ENCODE data around the gene FGFR4.

The FGFR4 gene

GRCh38 chr5:177084175-177084574, 2.5 kb upstream of the FGFR4 start:
- DNase-seq (ENCODE audit: low read depth in 1 of 2, low spot score in 1 of 2): no peak

DNA sequence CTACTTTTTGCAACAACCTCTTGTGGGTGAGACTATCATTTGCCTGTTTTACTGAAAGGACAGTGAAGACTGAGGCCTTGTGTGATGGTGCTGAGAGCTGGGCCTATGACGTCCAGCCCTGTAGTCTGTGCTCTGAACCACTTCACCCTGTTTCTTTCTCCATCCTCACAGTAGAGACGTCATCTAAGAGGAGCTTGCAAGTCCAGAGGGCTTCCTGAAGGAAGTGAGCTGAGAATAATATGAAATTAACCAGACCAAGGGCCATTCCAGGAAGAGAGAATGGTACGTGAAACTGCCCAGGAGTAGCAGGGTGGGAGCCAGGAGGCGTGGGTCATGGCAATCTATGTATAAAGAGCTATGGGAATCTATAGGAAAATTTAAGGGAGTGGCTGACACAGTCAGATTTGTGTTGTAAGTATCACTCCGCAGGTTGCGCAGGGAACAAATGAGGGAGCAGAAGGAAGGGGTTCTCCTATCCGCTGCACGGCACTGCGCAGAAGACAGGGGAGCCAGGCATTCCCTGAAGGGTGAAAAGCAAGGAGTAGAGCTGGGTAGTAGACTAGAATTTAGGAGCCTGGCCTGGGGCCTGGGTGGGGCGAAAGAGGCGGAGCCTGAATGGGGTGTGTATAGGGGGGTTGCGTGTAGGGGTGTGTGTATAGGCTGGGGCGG, 596 bp upstream of the FGFR4 start:
- DNase-seq (ENCODE audit: low read depth in 1 of 2, low spot score in 1 of 2): no peak

GRCh38 chr5:177087398-177088005, 787 bp downstream of the FGFR4 start:
- no peak for DNase-seq (ENCODE audit: low read depth in 1 of 2, low spot score in 1 of 2)

GRCh38 chr5:177089127-177089526, 2.4 kb downstream of the FGFR4 start:
- no peak for DNase-seq (ENCODE audit: low read depth in 1 of 2, low spot score in 1 of 2)

GRCh38 chr5:177089825-177090641, 3.3 kb downstream of the FGFR4 start:
- no peak for DNase-seq (ENCODE audit: low read depth in 1 of 2, low spot score in 1 of 2)

- DNase-seq (ENCODE audit: low read depth in 1 of 2, low spot score in 1 of 2): no peak
Observed at GRCh38 chr5:177090813-177091212, 4.1 kb downstream of the FGFR4 start.

- no peak for DNase-seq (ENCODE audit: low read depth in 1 of 2, low spot score in 1 of 2)
Observed at GRCh38 chr5:177091232-177091631, 4.5 kb downstream of the FGFR4 start.

DNA sequence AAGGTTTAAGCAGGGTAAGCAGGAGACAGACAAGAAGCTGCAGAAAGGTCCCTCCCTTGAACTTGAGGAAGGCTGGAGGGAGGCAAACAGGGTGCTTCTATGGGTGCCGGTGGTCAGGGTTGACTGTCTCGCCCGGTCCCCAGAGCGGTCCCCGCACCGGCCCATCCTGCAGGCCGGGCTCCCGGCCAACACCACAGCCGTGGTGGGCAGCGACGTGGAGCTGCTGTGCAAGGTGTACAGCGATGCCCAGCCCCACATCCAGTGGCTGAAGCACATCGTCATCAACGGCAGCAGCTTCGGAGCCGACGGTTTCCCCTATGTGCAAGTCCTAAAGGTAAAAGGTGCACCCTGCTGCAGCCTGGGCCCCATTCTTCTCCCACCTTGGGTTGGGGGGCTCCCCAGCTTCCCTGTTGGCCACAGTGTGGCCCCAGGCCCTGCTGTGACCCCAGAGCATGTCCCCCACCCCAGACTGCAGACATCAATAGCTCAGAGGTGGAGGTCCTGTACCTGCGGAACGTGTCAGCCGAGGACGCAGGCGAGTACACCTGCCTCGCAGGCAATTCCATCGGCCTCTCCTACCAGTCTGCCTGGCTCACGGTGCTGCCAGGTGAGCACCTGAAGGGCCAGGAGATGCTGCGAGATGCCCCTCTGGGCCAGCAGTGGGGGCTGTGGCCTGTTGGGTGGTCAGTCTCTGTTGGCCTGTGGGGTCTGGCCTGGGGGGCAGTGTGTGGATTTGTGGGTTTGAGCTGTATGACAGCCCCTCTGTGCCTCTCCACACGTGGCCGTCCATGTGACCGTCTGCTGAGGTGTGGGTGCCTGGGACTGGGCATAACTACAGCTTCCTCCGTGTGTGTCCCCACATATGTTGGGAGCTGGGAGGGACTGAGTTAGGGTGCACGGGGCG, 5.7 kb downstream of the FGFR4 start:
- DNase-seq (ENCODE audit: low read depth in 1 of 2, low spot score in 1 of 2): no peak

GRCh38 chr5:177093082-177093712, 6.5 kb downstream of the FGFR4 start:
- no peak for DNase-seq (ENCODE audit: low read depth in 1 of 2, low spot score in 1 of 2)

DNA sequence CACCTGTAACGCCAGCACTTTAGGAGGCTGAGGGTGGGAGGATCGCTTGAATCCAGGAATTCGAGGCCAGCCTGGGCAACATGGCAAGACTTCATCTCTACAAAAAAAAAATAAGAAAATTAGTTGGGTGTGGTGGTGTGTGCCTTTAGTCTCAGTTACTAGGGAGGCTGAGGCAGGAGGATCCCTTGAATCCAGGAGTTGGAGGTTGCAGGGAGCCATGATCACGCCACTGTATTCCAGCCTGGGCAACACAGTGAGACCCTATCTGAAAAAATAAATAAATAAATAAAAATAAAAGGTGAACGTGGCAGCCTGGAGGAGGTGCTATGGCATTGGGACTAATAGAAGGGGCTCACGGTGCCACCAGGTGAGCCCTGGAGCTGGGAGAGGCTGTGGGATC, 7.1 kb downstream of the FGFR4 start:
- no peak for DNase-seq (ENCODE audit: low read depth in 1 of 2, low spot score in 1 of 2)

DNA sequence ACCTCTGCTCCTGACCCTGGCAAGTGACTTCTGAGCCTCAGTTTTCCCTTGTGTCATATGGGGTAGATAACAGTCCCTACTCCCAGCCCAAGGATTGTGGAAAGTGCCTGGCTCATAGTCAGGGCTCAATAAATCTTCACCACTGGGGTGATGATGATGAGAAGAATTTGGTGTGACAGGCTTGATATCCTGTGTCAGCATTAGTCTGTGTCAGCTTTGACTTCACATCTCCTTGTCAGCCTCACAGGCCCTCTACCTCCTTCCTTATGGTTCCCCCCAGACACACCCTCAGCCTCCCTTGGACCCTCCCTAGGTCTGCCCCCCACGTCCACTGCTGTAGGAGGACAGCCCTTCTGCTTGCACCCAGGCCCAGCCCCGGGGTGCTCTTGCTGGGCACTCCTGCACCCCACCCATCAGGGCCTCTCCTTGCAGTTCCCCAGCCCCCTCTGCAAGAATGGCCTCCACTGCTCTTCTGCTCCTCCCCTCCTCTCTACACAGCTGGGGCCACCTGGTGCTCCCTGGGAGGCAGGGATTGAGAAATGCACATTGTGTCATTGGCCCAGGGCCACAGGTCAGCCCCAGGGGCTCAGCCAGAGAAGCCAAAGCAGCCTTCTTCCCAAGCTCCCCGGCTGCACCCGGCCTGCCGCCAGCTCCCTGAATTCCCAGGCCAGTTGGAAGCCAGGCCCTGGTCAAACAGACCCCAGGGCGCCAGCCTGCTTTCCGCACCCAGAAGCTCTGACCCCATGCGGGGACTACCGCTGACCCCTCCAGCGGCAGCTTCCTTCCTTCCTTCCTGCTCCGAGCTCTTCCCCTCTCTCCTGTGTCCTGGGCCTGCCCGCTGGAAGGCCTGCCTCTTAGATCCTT, 7.7 kb downstream of the FGFR4 start:
- no peak for DNase-seq (ENCODE audit: low read depth in 1 of 2, low spot score in 1 of 2)

DNA sequence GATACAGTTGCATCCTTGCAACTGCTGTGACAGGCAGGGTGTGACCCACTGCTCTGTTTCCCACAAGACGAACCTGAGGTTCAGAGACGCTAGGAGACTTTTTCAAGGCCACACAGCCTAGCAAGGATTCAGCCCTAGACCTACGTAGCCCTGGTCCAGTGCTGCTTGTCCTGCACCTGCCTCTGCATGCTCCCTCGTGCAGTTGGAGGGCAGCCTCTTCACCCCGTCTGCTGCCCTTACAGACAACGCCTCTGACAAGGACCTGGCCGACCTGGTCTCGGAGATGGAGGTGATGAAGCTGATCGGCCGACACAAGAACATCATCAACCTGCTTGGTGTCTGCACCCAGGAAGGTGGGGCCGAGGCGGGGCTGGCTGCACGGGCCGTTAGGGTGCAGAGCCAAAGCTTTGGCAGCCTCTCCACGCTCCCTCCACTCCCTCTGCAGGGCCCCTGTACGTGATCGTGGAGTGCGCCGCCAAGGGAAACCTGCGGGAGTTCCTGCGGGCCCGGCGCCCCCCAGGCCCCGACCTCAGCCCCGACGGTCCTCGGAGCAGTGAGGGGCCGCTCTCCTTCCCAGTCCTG, 8.5 kb downstream of the FGFR4 start:
- DNase-seq (ENCODE audit: low read depth in 1 of 2, low spot score in 1 of 2): no peak

DNA sequence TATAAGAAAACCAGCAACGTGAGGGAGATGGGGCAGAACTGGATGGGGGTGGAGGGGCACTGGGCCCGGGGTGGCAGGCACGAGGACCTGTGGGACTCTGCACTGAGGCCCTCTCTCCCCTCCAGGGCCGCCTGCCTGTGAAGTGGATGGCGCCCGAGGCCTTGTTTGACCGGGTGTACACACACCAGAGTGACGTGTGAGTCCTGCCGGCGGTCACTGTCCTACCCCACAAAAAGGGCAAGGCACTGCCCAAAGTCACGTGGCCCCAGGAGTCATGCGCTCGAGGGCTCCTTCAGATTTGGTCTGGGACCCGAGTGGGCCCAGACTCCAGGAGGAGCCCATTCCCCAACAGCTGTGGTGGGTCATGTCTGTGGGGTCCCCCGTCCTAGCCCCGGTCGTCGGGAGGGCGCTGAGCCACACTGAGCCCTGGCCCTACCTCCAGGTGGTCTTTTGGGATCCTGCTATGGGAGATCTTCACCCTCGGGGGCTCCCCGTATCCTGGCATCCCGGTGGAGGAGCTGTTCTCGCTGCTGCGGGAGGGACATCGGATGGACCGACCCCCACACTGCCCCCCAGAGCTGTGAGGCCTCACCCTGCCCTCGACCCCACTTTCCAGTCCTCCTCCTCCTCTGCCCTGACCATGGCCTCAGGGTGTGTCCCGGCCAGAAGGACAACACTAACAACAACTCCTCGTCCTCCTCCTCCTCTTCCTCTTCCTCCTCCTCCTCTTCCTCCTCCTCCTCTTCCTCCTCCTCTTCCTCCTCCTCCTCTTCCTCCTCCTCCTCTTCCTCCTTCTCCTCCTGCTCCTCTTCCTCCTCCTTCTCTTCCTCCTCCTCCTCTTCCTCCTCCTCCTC, 9.7 kb downstream of the FGFR4 start:
- DNase-seq (ENCODE audit: low read depth in 1 of 2, low spot score in 1 of 2): no peak

- DNase-seq (ENCODE audit: low read depth in 1 of 2, low spot score in 1 of 2): no peak
Observed at GRCh38 chr5:177097016-177097985, 10.6 kb downstream of the FGFR4 start.

DNA sequence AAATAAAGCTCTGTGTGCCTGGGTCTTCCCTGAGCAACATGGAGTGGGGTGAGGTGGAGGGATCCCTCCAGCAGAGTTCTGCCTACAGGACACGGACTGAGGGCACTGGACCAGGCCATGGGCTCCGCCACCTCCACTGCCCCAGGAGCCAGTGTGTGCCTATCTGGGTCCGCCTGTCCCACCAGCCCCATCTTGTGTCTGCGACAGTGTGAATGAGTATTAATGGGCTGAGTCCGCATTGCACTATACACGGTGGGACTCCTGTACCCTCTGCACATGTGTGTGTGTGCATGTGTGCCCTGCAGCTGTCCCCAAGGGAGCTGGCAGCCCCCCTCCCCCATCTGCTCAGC, 11.4 kb downstream of the FGFR4 start:
- DNase-seq (ENCODE audit: low read depth in 1 of 2, low spot score in 1 of 2): no peak

GRCh38 chr5:177098470-177099141, 11.9 kb downstream of the FGFR4 start:
- DNase-seq (ENCODE audit: low read depth in 1 of 2, low spot score in 1 of 2): no peak

Measured in activated T-helper 1 cell treated with anti-CD3 and anti-CD28 coated beads, Interleukin-2, amount 50 U/mL, for 16 hours (primary cell).